GM18511 (cell line): Measurements from ENCODE around the gene CCDC85C.

Source experiments
- ATAC-seq: cut with Tn5 transposase; IDR thresholded peaks from one replicate; pipeline ENCODE4 v1.9.1; 2021; ENCODE audit warnings: mild to moderate bottlenecking, moderate library complexity; ENCODE audit not compliant: unreplicated experiment

Gene CCDC85C

DNA sequence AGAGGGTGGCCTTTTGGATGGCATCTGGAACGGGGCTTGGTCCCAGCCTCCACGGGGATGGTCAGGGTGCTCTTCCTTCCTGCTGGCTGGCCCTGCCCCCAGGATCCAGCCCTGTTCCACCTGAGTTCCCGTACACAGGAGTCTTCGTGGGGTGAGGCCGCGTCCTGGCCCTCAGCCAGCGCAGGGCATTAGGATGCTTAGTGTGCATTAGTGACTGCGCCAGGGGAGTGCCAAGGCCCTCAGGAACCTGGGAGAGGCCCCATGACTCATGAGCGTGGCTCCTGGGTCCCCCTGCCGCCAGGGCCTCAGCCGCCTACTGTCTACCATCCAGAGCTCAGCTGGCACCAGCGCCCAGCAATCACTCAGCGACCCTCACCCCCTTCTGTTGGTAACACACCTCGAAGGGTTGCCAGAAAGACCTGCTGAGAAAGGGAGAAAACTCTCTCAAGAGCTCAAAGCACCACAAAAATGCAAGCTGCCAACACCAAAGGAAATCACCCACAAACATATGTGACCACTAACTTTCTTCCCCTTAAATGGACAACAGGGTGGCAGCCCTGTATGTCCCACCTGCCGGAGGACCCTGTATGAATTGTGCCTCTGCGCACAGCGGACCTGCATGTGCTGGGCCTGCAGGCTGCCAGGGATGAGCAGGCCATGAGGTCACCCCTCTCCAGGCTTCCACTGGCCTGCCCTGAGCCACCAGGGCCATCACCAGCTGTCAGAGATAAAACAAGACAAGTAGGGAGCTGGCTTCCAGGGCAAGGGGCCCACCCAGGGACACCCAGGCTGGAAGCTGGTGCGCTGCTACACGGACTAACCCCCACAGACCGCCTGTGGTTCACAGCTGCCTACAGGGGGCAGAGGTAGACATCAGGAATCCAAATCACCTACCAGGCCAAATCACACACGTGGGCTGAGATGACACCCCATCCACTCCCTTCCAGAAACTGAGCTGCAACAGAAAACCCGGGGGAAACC, 28.7 kb downstream of the CCDC85C start:
- no peak for ATAC-seq

DNA sequence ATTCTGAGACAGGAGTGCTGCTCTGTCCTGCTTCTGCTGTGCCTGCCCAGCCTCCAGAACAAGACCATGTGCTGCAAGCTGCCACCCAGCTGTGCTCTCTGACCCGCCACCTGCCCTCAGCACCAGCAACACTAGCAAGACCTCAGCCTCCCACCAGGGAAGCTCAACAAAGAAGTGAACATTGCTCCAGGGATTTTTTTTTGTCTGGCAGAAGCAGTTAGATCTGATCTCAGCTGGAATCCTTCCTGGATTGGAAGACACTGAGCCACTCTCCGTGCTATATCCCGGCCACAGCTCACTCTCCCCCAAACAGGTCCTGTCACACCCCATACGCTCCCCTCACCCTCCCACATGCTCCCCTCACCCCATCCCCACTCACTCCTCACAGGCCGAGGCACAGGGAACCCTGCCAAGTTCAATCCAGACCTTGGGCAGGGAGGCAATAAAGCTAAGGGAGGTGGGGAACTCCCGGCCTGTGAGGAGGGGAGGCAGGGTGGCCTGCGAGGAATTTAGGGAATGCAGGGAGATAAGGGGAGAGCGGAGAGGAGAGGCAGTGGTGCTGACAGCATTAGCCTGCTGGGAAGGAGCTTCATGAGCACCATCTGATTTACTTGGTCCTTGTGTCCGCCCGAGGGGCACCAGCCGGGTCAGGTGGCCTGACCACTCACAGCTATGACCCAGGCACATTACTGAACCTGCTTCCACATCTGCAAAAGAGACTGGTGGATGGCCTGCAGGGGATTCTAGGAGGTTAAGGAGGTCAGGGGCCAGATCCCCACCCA, 29.7 kb downstream of the CCDC85C start:
- ATAC-seq, result no peak

DNA sequence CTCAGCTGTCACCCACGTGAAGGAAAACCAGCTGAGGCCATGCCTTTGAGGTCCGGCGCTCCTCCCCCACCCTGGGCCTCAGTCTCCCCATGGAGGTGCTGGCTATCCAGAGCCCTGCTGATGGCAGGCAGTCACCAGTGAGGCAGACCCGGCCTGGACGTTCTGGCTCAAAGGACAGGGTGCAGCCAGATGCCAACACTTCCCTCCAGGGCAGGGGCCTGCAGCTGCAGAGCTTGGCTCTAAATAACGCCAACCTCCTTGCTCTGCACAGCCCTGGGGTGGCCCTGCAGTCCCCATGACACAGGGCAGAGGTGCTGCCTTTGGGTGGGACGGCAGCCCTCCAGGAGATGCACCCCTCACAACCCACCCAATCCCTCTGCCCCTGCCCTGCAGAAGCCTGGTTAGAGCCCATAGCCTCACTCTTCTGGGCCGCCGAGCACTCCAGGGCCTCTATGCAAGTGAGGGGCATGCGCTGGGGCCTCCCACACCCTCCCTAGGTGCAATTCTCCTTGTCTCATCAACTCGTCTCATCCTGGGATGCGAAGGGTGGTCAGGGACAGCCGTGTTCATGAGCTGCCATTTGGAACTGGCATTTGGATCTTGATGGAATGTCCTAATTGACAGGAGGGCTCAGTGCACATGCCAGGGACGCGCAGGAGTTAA, 30.4 kb downstream of the CCDC85C start:
- ATAC-seq, result no peak

DNA sequence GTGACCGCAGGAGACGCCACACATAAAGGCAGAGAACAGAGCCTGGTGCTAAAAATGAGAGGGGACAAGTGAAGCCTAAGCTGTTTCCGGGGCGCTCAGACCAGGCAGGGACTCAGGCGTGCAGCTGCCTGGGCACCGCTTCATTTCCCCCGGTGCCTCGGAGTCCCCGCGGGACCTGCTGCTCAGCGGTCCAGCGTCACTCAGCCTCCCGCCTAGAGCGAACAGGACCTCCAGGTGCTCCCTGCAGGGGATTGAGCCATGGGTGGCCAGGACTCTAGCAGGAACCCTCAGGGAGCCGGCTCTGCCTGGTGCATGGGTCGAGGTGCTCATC, 31.0 kb downstream of the CCDC85C start:
- ATAC-seq, result no peak

DNA sequence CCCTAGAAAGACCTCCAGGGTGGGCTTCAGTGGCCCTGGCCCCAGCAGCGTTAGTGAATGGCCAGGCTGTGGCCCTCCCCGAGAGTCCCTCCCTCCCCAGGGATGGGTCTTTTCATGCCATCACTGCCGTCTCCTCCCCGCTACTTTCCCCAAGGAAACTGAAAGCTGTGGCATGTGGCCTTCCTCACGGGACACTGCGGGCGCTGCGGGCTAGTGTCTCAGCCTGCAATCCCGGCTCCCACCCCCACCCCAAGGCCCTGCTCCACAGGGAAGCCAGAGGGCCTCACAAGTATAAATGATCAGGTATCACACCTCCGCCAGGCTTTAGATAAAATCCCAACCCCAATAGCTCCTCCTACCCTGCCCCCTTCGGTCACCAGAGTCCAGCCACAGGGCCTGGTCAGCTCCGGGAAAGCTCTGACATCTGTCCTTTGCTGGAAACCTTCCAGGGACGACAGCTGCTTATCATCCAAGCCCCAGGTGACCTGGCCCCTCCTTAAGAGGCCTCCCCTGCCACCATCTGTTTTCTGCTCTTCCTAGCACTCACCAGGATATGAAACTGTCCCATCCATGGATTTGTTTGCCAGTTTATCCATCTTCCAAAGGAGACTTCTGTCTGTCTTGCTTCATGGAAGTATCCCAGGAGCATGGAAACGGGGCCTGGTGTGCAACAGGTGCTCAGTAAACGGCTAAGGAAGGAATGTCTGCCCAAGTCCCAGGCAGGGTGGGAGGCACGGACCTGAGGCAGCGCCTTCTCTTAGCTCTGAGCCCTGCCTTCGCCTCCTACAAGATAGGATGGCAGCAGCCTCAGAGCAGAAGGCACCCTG, 31.6 kb downstream of the CCDC85C start:
- no peak for ATAC-seq

DNA sequence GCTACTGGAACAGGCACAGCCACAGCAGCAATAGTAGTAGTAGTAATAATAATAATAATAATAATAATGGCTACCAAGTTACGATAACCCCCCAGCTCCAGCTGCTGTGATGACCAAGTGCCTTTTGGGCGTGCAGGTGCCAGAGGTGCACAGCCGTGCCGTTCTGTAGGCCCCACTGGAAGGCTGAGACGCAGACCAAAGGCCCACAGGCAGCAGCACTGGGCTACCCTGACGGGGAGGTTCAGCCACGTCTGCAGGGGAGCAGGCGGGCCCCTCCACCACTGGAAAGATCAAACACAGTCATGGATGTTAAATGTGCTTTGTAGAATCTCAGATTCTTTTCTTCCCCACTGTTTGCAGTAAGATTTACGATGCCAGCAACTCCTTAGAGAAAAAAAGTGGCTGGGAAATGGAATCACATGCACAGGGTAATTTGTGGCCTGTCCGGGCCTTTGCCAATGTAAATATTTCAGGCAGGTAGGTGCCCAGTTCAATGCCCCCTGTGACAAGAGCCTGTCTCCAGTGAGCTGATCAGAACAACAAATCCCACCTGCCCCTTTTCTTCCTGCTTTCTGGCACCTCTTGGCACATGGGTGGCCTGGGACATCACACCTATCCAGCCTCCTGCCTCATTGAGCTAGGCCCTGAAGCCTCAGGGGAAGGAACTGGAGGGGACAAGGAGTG, 32.6 kb downstream of the CCDC85C start:
- ATAC-seq, result no peak

DNA sequence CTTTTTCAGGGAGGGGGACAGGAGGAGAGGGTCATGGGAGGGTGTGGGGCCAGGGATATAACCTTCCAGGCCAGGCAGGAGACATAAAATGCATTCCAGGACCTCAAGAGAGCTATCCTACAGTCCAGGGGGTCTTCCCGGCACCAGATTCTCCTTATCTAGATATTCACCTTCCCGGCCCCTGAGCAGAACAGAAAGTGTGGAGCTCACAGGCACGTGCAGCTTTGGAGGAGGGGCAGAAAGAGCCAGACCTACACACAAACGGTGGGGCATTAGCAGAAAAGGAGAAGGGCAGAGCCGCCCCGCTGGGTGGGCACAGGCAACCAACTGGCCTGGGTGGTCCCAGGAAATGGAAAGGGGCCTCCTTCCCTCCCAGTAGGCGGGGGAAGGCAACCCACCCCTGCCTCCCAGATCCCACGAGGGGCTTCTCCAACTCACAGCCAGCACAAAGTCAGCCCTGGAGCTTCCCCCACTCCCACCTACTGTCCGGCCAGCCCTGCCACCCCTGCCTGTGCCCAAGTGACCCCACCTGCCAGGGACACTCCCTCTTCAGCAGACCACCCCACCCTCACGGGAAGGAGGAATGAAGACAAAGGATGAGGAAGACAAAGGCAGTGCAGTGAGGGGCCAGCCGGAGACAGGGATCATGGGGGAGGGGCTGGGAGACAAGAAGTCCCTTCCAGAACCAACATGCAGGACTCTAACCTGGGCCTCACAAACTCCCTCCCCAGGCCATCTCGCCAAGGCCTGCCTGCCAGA, 33.3 kb downstream of the CCDC85C start:
- no peak for ATAC-seq

DNA sequence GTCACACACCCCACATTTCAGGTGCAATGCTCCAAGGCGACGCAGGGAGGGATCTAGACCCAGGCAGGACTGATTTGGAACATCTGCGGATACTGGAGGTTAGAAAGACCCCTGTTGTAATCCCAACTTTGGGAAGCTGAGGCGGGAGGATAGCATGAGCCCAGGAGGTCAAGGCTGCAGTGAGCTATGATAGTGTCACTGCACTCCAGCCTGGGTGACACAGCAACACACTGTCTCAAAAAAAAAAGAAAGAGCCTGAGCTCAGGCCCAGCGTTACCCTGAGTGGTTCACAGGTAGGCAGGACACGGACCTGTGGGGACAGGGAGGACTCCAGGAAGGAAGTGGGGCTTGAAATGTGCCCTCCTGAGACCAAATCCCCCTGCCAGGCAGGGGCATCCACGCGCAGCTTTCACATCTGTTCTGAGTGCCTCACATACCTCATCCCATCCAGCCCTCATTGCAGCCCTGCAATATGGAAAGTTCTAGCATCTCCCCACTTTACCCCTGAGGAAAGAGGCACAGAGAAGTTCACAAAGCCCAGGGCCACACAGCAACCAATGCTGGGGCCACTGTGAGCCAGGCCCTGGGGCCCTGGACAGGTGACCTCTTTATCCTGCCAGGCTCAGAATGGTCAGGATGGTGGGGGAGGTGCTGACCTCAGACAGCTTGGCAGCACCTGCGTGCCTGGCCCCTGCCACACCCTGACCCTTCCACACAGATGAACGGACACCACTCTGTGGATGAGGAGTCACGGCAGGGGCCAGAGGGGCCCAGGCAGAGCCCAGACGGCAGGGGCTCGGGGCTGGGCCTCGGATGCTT, 34.1 kb downstream of the CCDC85C start:
- no peak for ATAC-seq

DNA sequence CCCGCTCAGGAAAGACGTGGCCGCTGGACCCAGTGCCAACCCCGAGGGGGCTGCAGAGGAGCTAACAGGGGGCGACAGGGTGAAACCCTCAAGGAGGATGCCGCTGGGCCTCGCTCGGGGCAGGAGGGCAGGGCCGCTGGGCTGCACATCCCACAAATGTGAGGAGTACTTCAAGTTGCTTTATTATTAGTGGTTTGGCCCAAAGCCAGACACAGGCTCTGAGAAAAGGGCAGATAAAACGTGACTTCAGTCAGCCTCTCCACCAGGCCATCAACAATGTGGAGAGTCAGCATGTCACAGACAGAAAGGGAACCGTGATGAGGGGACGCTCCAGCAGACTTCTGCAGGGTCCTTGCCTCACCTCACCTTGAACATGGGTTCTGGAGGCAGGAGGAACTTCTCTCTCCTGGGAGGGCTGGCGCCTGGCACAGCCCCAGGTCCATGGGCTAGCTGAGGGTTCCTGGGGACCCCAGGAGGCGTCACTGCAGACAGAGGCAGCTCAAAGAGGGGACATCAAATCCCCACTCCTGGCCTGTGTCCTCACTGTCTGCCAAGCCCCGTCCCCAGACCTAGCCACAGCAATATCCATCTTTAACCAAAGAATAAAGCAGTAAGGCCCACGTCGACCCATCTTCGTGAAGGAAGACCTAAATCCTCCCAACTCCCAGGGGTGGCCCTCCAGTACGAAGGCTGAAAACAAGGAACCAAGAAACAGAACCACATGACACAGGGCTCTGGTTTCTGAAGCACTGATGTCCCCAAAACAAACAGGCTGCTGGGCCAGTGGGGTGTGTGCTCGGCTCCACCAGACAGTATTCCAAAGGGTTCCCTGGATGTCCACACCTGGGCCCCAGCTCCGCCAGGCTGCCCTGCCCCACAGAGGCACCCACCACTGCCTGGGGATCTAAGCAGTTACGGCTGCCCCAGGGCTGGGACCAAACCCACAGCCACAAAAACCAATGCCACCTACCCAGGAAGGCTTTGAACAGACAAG, 35.1 kb downstream of the CCDC85C start:
- peak; percentile 44 for ATAC-seq

DNA sequence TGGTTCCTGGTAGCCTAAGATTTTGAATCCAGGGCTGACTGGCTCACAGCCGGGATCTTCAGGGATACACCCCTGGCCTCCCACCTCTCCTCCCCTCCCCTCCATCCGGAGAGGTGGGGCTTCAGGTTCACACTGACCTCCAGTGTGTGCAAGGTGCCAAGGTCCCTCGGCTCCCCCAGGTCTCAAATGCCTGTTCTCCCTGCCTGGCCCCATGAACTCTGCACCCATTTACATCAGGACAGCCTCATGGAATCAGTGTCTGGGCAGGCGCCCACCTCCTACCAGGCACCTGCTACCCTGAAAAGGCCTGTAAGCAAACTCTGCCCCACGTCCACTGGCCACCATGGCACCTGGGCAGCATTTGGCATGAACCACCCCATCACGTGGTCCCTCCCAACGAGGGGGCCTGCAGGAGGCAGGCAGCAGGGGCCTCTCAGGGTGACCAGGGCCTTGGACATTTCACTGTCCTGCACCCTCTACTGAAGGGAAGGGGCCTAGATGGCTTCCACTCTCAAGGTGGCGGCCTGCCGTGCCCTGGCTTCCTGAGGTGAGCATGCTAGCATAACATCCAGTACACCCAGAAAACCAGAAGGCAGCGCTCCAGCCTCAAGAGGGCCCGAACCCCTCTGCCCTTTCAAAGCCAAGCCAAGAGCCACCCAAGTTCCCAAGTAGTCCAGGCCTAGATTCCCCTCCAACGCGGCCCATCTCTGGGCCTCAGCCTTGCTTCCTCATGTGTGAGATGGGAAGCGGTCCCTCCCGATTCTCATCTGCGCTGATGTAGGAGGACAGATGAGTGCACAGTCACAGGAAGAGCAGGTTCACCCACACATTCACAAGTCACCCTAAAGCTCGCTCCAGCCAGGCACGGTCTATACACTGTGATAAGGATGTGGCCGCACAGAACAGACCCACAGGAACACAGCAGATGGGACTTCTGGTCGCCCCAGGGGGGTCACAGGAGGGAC, 37.3 kb downstream of the CCDC85C start:
- ATAC-seq, result no peak

DNA sequence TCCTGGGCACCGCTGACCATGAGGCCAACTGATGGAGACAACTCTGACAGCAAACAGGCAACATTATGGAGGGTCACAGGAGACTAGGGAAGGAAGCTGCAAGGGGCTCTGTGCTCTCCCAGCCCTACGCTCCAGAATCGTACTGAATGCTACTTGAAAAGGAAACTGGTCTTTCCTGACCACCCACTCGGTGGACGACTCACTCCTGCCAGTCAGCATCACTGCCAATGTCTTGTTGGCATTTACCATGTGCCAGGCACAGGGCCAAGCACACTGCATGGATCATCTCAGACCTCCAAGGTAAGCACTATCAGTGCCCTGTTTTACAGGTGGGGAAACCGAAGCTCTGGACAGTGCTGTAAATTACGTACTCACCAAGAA, 38.0 kb downstream of the CCDC85C start:
- no peak for ATAC-seq

DNA sequence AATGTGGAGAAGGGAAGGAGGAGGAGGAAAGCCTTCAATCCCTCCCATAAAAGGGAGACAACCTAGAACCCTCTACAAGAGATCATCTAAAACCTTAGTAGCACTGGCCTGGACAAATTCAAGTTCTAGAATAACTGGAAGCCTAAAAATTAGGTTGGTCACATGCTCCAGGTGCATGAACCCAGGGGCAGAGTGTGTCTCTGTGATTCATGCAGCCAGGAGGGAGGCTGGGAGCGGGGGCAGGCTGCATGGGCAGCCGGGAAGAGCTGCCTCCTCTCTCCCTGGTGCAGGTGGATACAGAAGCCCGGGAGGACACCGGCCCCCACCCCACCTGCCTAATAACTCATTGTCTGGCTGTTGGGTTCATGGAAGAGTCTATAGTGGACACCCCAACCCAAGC, 38.6 kb downstream of the CCDC85C start:
- no peak for ATAC-seq

DNA sequence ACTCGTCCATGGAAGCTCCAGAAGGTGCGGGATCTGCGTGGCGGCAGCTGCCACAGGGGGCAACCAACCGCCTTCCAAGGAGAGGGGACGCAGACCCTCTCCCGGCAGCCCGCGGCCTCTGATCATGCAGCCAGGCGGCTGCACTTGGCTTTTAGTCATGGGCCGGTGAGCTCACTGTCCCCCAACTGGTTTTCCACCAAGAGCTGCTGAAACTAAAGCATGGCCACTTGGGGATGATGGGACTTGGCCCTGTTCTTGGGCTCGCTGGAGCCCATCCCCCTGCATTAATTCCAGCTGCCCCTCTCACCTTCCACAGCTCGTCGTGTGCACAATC, 39.1 kb downstream of the CCDC85C start:
- ATAC-seq, result no peak

DNA sequence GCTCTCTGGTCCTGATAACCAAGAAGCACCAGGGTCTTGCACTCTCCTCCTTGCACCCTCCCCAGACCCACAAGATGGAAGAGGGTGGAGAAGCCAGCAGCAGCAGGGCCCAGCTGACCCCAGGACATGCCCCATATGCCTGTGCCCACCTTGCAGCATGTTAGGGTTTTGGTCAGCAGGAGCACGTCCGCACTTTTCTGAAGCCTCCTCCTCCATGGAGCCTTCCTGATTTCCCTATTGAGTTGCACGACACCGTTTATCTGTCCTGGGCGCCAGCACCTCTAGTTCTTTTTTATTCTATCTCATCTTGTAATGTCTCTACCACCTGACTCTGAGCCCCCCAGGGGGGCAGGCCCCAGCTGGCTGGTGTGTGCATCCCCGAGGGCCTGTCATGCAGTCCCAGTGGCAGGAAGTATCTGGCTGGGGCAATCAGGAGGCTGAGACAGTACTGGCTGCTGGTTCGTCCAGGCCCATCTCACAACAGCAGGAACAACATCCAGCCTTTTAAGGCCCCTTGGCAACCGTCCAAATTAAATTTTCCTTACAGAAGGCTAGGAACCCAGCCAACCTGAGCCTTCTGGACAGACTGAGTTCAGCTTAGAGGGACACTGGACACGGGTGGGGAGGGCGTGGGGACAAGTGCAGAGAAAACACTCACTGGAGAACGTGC, 39.6 kb downstream of the CCDC85C start:
- ATAC-seq, result no peak

DNA sequence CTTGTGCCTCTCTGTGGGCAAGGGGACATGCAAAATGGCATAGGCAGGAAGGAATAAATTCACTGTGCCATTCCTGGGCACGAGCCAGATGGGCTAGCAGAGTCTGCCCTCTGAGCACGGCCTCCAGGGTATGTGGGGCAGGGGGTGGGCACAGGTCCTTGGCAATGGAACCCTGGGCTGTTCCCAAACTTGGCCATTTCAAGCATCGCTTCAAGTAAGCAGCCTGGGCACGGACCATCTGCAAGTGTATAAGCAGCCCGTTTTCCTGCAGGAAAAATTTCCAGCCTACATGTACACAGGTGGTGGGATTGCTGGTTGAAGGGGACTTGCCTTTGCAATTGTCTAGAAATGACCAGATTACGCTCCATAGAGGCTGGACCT, 40.3 kb downstream of the CCDC85C start:
- ATAC-seq, result no peak
